Upper lobe of left lung (tissue), 4 donors: ENCODE results near the gene SURF1.

Experiments
- EP300 ChIP-seq, 4 donors: sonication (generic); formaldehyde crosslinking; IDR thresholded peaks; one replicate each; pipeline ENCODE4 v1.5.1; 2017; ENCODE audit warnings: antibody characterized with exemption in 4 of 4, control low read depth in 2 of 4
- POLR2A ChIP-seq, 4 donors: fragments of 450-650 bp; IDR thresholded peaks; one replicate each; pipeline ENCODE4 v1.5.1; 2016 to 2017; ENCODE audit warnings: antibody characterized with exemption in 4 of 4, mild to moderate bottlenecking in 2 of 4
- TF ChIP-seq, protein P1 (sequence below), 6 experiments: fragments of 450-650 bp in 4 of 6; fragments of 200-600 bp in 2 of 6; sonication (generic) in 2 of 6; IDR thresholded peaks; one replicate each; pipeline ENCODE4 v1.5.1; 2016 to 2019; ENCODE audit warnings: antibody characterized with exemption in 6 of 6

DNA sequence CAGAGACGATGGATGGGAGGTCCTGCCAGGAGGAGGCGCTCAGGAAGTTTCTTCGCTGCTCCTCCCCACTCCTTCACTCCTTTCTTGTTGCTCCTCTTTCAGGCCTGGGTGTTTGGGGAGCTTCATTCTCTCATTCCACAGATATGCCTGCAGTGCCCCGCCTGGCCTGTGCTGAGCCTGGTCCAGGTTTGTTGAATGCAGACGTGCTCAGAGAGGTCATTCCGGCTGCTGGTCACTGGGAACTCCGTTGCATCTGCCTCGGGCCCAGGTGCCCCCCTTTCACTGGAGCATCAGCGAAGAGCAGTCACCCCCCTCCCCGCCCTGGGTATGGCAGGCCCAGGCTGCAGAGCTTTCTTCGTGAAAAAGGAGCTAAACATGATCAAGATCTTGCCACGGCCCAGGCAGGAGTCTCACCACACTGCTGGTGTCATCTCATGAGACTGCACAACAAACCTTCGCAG, 35.8 kb downstream of the SURF1 start:
- TF ChIP-seq, protein P1, sequence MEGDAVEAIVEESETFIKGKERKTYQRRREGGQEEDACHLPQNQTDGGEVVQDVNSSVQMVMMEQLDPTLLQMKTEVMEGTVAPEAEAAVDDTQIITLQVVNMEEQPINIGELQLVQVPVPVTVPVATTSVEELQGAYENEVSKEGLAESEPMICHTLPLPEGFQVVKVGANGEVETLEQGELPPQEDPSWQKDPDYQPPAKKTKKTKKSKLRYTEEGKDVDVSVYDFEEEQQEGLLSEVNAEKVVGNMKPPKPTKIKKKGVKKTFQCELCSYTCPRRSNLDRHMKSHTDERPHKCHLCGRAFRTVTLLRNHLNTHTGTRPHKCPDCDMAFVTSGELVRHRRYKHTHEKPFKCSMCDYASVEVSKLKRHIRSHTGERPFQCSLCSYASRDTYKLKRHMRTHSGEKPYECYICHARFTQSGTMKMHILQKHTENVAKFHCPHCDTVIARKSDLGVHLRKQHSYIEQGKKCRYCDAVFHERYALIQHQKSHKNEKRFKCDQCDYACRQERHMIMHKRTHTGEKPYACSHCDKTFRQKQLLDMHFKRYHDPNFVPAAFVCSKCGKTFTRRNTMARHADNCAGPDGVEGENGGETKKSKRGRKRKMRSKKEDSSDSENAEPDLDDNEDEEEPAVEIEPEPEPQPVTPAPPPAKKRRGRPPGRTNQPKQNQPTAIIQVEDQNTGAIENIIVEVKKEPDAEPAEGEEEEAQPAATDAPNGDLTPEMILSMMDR (IDR thresholded peaks at IDR 0.05) = no peak
- TF ChIP-seq POLR2A (IDR thresholded peaks at IDR 0.05) = no peak
- no peak for TF ChIP-seq EP300 (IDR thresholded peaks at IDR 0.05)
